Upper lobe of left lung (tissue), 6 donors: ENCODE data around the gene MYL6B. TPM values are rescaled to one million over a fixed set of nuclear protein-coding genes. Genes with fewer than 3 reads are reported as not detected.

Source experiments
- ATAC-seq, 2 donors: fragments of 200-7000 bp; cut with Tn5 transposase; one replicate each; pipeline ENCODE4 v1.9.1; 2022; ENCODE audit warnings: mild to moderate bottlenecking in 2 of 2, moderate library complexity in 2 of 2; ENCODE audit not compliant: low FRiP score in 2 of 2
- DNase-seq, 2 donors: peaks; one replicate each; pipeline ENCODE4 v3.0.0-alpha.2; 2019 to 2020
- H3K27ac ChIP-seq, 4 donors: fragments of 200-600 bp; sonication (generic); one replicate each; pipeline ENCODE4 v1.5.1; 2016 to 2019
- H3K27me3 ChIP-seq, 4 donors: fragments of 200-600 bp; sonication (generic); one replicate each; pipeline ENCODE4 v1.5.1; 2017 to 2019
- H3K36me3 ChIP-seq, 4 donors: fragments of 200-600 bp; sonication (generic); one replicate each; pipeline ENCODE4 v1.5.1; 2016 to 2019
- H3K4me1 ChIP-seq, 4 donors: fragments of 200-600 bp; sonication (generic); one replicate each; pipeline ENCODE4 v1.5.1; 2018 to 2019
- H3K4me3 ChIP-seq, 4 donors: fragments of 200-600 bp; sonication (generic); one replicate each; pipeline ENCODE4 v1.5.1; 2017 to 2019; ENCODE audit warnings: mild to moderate bottlenecking in 2 of 4, moderate library complexity in 1 of 4
- H3K9me3 ChIP-seq, 4 donors: fragments of 200-600 bp; sonication (generic); one replicate each; pipeline ENCODE4 v1.5.1; 2018 to 2019
- CTCF ChIP-seq, 6 experiments: fragments of 450-650 bp in 4 of 6; fragments of 200-600 bp in 2 of 6; sonication (generic) in 2 of 6; IDR thresholded peaks; one replicate each; pipeline ENCODE4 v1.5.1; 2016 to 2019; ENCODE audit warnings: antibody characterized with exemption in 6 of 6
- EP300 ChIP-seq, 4 donors: sonication (generic); formaldehyde crosslinking; IDR thresholded peaks; one replicate each; pipeline ENCODE4 v1.5.1; 2017; ENCODE audit warnings: antibody characterized with exemption in 4 of 4, control low read depth in 2 of 4
- POLR2A ChIP-seq, 4 donors: fragments of 450-650 bp; IDR thresholded peaks; one replicate each; pipeline ENCODE4 v1.5.1; 2016 to 2017; ENCODE audit warnings: antibody characterized with exemption in 4 of 4, mild to moderate bottlenecking in 2 of 4
- POLR2AphosphoS5 ChIP-seq, 2 donors: sonication (generic); formaldehyde crosslinking; IDR thresholded peaks; one replicate each; pipeline ENCODE4 v1.5.1; 2017; ENCODE audit warnings: antibody characterized with exemption in 2 of 2
- WGBS, 2 donors: methylation state at CpG; one replicate each; pipeline ENCODE4 v1.1.5; 2017 to 2018; 5-methylcytosine and 5-hydroxymethylcytosine counted together
- total RNA-seq, 6 donors: library from RNA; depleted of rRNA in 4 of 6; stranded (reverse); fragments of >200 nt in 4 of 6; gene quantifications; one replicate each; pipeline versions ENCODE4 v1.1.0 to v1.2.1, GENCODE V29; 2016 to 2021
- donor health status: DM: no; HTN: no; CAD: no; lungs with moderate emphysema.
- donor health status: DM: no; HTN: yes; CAD: no; lungs with severe emphysema.

Gene MYL6B
- total RNA-seq, 6 donors from 2014 or later = 10.5 to 38.4 (median 29.1) TPM

GRCh38 chr12:56104109-56104814, 48.1 kb upstream of the MYL6B start, which contains the start of gene PA2G4:
Gene PA2G4, plus strand, starts transcription at chr12:56104559. Its CDS starts 179 bp downstream, at chr12:56104738.
- Histone ChIP-seq H3K36me3 (peaks cover 17 to 31% (median 25%) of the 10 kb centered on the region in 4 donors), H3K4me1 (peaks cover 16 to 28% (median 19%) of the 10 kb centered on the region in 4 donors), H3K27ac (peak within 1 kb of the TSS; percentile 81 to 94 (median 92)), H3K27me3 (no peaks in the 10 kb centered on the region), H3K4me3 (peak within 1 kb of the TSS; percentile 57 to 99 (median 78)), H3K9me3 (no peaks in the 10 kb centered on the region)
- DNase-seq (peak; percentile 96 to 99), ATAC-seq (peak; percentile 98 to 99)
- 0 to 1% methylated on average over 26 to 60 of the region's 60 CpGs for WGBS, 2 donors
- peak in 3 of 4 donors; percentile 58 to 95 (median 87) for TF ChIP-seq POLR2A (IDR thresholded peaks at IDR 0.05)
- TF ChIP-seq EP300 (IDR thresholded peaks at IDR 0.05) = peak in 1 of 4 donors; percentile 53
- peak in 1 of 6 experiments; percentile 32 for TF ChIP-seq CTCF (IDR thresholded peaks at IDR 0.05)
- TF ChIP-seq POLR2AphosphoS5 (IDR thresholded peaks at IDR 0.05) = peak; percentile 87 to 95

- Histone ChIP-seq H3K27me3 (no peaks in the 10 kb centered on the region), H3K4me1 (peaks cover 16 to 28% (median 19%) of the 10 kb centered on the region in 4 donors), H3K4me3 (peak overlapping the region; percentile 54 to 99 (median 78)), H3K9me3 (no peaks in the 10 kb centered on the region), H3K36me3 (peaks cover 23 to 38% (median 33%) of the 10 kb centered on the region in 4 donors), H3K27ac (peak overlapping the region; percentile 81 to 94 (median 92))
- 0 to 1% methylated on average over 30 to 36 of the region's 40 CpGs for WGBS, 2 donors
- DNase-seq (peak; percentile 44 to 87), ATAC-seq (peak; percentile 50 to 67)
- no peak for TF ChIP-seq POLR2AphosphoS5 (IDR thresholded peaks at IDR 0.05)
- no peak for TF ChIP-seq POLR2A (IDR thresholded peaks at IDR 0.05)
- no peak for TF ChIP-seq CTCF (IDR thresholded peaks at IDR 0.05)
- no peak for TF ChIP-seq EP300 (IDR thresholded peaks at IDR 0.05)
Measured at GRCh38 chr12:56104815-56105608, 47.4 kb upstream of the MYL6B start.

GRCh38 chr12:56105609-56105902, 46.8 kb upstream of the MYL6B start:
- H3K4me3 ChIP-seq = peak overlapping the region in 3 of 4 donors; percentile 76 to 99 (median 81)
- DNase-seq (no peak), ATAC-seq (no peak)
- H3K36me3 ChIP-seq = peaks cover 29 to 44% (median 38%) of the 10 kb centered on the region in 4 donors
- H3K27me3 ChIP-seq = no peaks in the 10 kb centered on the region
- H3K4me1 ChIP-seq = peaks cover 16 to 28% (median 19%) of the 10 kb centered on the region in 4 donors
- 44 to 54% methylated on average over 2 of the region's 2 CpGs for WGBS, 2 donors
- H3K27ac ChIP-seq = peak overlapping the region in 1 of 4 donors; percentile 90
- H3K9me3 ChIP-seq = no peaks in the 10 kb centered on the region
- TF ChIP-seq CTCF (IDR thresholded peaks at IDR 0.05) = no peak

- no peaks in the 10 kb centered on the region for H3K27me3 ChIP-seq
- ATAC-seq (no peak), DNase-seq (no peak)
- peaks cover 16 to 28% (median 19%) of the 10 kb centered on the region in 4 donors for H3K4me1 ChIP-seq
- no peaks in the 10 kb centered on the region for H3K9me3 ChIP-seq
- WGBS, 2 donors = 98 to 100% methylated on average over 3 of the region's 3 CpGs
- H3K4me3 ChIP-seq = no peak overlapping the region
- no peak for TF ChIP-seq POLR2A (IDR thresholded peaks at IDR 0.05)
- TF ChIP-seq CTCF (IDR thresholded peaks at IDR 0.05) = no peak
- no peak for TF ChIP-seq POLR2AphosphoS5 (IDR thresholded peaks at IDR 0.05)
- TF ChIP-seq EP300 (IDR thresholded peaks at IDR 0.05) = no peak
- H3K27ac ChIP-seq = no peak overlapping the region
- peaks cover 43 to 59% (median 53%) of the 10 kb centered on the region in 4 donors for H3K36me3 ChIP-seq
Measured at GRCh38 chr12:56107242-56107641, 45.1 kb upstream of the MYL6B start.
